ENCODE measurements around the gene CNIH2. TPM values are rescaled to one million over a fixed set of nuclear protein-coding genes. Genes with fewer than 3 reads are reported as not detected.

CNIH2 gene
- total and polyA plus RNA-seq, 9 of the 15 experiments (the other 6 are each of a cell fraction or from before 2014, with no cell fraction given) = 0.26 to 0.89 (median 0.40) TPM; not detected in 4

- TF ChIP-seq PRMT5 (CRISPR knock-in tag; IDR thresholded peaks at IDR 0.05) = no peak
- peak; percentile 81 for TF ChIP-seq ZBTB7A (IDR thresholded peaks at IDR 0.05; ENCODE audit: borderline replicate concordance, control insufficient read depth, low read depth, low read length)
- TF ChIP-seq, protein P1, sequence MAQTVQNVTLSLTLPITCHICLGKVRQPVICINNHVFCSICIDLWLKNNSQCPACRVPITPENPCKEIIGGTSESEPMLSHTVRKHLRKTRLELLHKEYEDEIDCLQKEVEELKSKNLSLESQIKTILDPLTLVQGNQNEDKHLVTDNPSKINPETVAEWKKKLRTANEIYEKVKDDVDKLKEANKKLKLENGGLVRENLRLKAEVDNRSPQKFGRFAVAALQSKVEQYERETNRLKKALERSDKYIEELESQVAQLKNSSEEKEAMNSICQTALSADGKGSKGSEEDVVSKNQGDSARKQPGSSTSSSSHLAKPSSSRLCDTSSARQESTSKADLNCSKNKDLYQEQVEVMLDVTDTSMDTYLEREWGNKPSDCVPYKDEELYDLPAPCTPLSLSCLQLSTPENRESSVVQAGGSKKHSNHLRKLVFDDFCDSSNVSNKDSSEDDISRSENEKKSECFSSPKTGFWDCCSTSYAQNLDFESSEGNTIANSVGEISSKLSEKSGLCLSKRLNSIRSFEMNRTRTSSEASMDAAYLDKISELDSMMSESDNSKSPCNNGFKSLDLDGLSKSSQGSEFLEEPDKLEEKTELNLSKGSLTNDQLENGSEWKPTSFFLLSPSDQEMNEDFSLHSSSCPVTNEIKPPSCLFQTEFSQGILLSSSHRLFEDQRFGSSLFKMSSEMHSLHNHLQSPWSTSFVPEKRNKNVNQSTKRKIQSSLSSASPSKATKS (CRISPR knock-in tag; IDR thresholded peaks at IDR 0.05) = no peak
- TF ChIP-seq DNMT1 (IDR thresholded peaks at IDR 0.05) = no peak
- TF ChIP-seq GATAD2A (IDR thresholded peaks at IDR 0.05) = no peak
- no peak for TF ChIP-seq RBM14 (IDR thresholded peaks at IDR 0.05; ENCODE audit: borderline replicate concordance, insufficient read depth, low read depth, low read length)
- TF ChIP-seq ZNF778 (CRISPR knock-in tag; IDR thresholded peaks at IDR 0.05) = no peak
- no peak for TF ChIP-seq ATF1 (CRISPR knock-in tag; IDR thresholded peaks at IDR 0.05)
- TF ChIP-seq ATF1 (tag; IDR thresholded peaks at IDR 0.05) = peak; percentile 87
- peak; percentile 53 for TF ChIP-seq TFAP4 (CRISPR knock-in tag; IDR thresholded peaks at IDR 0.05; ENCODE audit: borderline replicate concordance)
- TF ChIP-seq, protein P2, sequence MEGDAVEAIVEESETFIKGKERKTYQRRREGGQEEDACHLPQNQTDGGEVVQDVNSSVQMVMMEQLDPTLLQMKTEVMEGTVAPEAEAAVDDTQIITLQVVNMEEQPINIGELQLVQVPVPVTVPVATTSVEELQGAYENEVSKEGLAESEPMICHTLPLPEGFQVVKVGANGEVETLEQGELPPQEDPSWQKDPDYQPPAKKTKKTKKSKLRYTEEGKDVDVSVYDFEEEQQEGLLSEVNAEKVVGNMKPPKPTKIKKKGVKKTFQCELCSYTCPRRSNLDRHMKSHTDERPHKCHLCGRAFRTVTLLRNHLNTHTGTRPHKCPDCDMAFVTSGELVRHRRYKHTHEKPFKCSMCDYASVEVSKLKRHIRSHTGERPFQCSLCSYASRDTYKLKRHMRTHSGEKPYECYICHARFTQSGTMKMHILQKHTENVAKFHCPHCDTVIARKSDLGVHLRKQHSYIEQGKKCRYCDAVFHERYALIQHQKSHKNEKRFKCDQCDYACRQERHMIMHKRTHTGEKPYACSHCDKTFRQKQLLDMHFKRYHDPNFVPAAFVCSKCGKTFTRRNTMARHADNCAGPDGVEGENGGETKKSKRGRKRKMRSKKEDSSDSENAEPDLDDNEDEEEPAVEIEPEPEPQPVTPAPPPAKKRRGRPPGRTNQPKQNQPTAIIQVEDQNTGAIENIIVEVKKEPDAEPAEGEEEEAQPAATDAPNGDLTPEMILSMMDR (IDR thresholded peaks at IDR 0.05 in 2 of 3, conservative IDR thresholded peaks at IDR 0.05 in 1 of 3; ENCODE audit: insufficient read depth in 2 of 3, low read depth in 1 of 3, low read length in 3 of 3) = no peak
- TF ChIP-seq ZBTB43 (CRISPR knock-in tag; IDR thresholded peaks at IDR 0.05) = no peak; the same call in 1 of the 2 replicates
- TF ChIP-seq ZFP1 (CRISPR knock-in tag; IDR thresholded peaks at IDR 0.05) = no peak
- no peak for TF ChIP-seq NCOA2 (IDR thresholded peaks at IDR 0.05; ENCODE audit: partially characterized antibody in 2 of 2)
- 0 out of 2 replicates have a peak, but pooled peaks have one; percentile 16 for TF ChIP-seq JUND (IDR thresholded peaks at IDR 0.05; ENCODE audit: borderline replicate concordance, low read depth, low read length)
- TF ChIP-seq JUND (tag; IDR thresholded peaks at IDR 0.05; ENCODE audit: borderline replicate concordance, low read depth, low read length) = no peak
- no peak for TF ChIP-seq MITF (IDR thresholded peaks at IDR 0.05)
- TF ChIP-seq CREM (IDR thresholded peaks at IDR 0.05; ENCODE audit: low read depth) = peak; percentile 76
- TF ChIP-seq HNRNPH1 (optimal IDR thresholded peaks at IDR 0.05; ENCODE audit: low read depth, low read length) = no peak
Measured at GRCh38 chr11:66268244-66268951, 9.6 kb upstream of the CNIH2 start, which contains the start of gene RAB1B (continued).

All from K562 (cell line).